HL-60/S4 treated with phorbol 12-myristate 13-acetate at 8.2 ng/mL for 4 days and 3 days (cell line): Measurements from ENCODE around the gene CHP1.
"Not testable (repeated sequence)": the region's sequence is repeated elsewhere in the genome, so short reads cannot be mapped to it uniquely, and the experiment has no call there.

Experiments
- in situ Hi-C: fragments of 300-500 bp; cut with MboI; formaldehyde crosslinking; loops from 2 replicates; pipeline ENCODE4 v1.15.0; 2022; ENCODE audit warnings: low sequenced_read_pairs

Gene CHP1

GRCh38 chr15:41256103-41256502 lies 25.0 kb downstream of the CHP1 start:
- in situ Hi-C loops: no loop called here

DNA sequence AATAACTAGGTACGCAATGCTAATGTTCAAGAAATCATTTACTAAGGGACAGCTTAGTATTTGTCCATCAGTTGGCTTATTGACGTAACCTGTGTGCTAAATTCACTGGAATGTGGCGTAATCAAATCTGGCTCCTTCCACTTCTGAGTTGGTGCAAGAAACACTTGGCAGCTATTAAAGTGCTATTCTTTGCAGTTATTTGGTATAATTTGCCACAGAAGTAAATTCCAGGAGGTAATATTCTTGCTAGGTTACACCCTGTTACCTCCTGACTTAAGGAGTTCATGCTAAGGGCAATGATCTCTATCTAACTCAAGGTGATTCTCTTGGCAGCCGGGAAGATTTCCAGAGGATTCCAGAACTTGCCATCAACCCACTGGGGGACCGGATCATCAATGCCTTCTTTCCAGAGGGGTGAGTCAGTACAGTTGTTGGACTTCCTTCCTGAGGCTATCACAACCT lies 25.5 kb downstream of the CHP1 start:
- in situ Hi-C loops: no loop called here

DNA sequence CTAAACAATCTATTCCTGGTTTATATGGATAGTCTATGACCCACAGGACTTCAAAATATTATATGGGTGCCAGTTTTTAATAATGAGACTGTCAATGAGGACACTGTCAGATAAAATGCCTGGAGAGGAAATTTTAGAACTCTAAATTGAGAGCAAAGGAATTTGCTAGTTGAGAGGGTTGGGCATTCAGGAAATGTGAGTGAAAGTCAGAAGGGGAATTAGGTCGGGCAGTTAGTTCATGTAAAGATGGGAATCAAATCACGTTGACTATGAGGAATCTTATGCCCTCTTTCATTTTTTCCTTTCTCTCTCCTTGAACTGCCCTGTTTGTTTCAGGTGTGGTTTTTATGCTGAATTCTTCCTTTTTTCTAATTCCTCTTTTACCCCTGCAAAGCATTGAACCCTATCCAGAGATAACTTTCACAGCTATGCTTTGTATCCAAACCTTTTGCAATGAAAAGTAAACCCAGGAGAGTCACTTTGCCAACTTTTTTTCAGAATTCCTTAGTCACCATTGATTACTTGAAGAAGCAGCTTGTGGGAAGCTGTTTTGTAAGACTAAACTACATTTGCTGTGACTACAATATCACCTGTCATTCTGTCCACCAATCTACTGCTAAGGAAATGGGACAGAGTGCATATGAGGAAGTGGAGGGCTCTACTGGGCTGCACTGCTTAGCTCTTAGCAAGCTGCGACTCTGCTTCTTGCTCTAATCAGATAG lies 27.8 kb downstream of the CHP1 start:
- in situ Hi-C loops: no loop called here

DNA sequence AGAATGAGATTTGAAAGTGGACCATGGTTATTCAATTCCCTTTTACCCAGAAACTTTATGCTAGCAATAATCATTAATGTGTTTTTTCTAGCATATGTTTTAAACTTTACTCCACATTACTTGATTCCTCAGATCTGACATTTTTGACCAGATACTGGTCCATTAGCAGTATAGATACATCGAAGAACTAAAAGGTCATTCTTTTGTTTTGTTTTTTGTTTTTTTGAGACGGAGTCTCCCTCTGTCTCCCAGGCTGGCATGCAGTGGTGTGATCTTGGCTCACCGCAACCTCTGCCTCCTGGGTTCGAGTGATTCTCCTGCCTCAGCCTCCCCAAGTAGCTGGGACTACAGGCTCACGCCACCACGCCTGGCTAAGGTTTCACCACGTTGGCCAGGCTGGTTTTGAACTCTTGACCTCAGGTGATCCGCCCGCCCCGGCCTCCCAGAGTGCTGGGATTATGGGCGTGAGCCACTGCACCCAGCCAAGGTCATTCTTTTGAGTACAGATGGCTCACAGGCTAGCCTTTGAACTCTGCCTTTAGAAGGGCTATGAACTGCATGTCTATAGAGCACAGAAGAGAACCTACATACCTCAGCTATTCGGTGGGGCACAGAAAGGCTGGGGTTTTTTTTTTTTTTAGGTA lies 28.6 kb downstream of the CHP1 start:
- in situ Hi-C loops: no loop called here

GRCh38 chr15:41260924-41261323 lies 29.9 kb downstream of the CHP1 start:
- in situ Hi-C loops: not testable (repeated sequence)

GRCh38 chr15:41262571-41262970 lies 31.5 kb downstream of the CHP1 start:
- in situ Hi-C loops: no loop called here

DNA sequence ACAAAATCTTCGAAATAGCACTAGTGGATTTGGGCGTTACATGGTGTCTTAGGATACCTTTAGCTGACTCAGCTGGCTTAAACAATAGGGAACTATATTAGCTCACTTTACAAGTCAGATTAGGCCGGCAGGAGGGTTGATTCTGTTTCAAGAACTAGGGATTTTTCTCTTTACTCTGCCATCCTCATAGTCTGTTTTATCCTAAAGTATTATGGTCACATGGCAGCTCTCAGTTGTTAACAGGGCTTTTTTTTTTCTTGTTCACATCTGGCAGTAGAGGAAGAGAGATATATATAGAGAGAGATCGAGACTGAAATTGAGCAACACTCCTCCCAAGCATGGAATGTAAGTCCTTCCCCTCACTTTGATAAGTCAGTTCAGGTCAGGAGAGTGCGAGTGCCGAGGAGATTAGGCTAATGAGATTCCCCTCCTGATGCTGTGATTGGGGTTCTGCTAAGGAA lies 32.9 kb downstream of the CHP1 start:
- in situ Hi-C loops: no loop called here

DNA sequence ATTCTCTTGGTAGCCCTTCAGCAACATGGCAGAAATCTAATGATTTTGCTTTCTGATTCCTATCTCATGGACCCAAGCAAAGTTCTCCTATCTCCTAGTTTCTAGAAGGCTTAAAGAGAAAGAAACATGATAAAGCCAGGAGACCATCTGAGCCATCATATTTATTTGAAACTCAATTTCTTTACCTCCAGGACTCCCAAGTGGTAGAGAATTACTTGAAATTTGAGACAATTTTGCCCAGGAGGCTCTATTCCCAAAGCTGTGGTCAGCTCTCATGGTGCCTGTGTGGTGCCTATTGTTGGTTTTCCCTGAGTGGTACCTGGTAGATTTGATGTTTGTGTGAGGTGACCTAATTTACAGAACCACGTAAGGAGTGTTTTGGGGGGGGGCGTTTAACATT lies 38.8 kb downstream of the CHP1 start:
- in situ Hi-C loops: no loop called here

- in situ Hi-C loops: no loop called here
Observed at GRCh38 chr15:41276831-41277230, 45.8 kb downstream of the CHP1 start.

GRCh38 chr15:41278319-41278718 lies 47.3 kb downstream of the CHP1 start:
- in situ Hi-C loops: no loop called here

DNA sequence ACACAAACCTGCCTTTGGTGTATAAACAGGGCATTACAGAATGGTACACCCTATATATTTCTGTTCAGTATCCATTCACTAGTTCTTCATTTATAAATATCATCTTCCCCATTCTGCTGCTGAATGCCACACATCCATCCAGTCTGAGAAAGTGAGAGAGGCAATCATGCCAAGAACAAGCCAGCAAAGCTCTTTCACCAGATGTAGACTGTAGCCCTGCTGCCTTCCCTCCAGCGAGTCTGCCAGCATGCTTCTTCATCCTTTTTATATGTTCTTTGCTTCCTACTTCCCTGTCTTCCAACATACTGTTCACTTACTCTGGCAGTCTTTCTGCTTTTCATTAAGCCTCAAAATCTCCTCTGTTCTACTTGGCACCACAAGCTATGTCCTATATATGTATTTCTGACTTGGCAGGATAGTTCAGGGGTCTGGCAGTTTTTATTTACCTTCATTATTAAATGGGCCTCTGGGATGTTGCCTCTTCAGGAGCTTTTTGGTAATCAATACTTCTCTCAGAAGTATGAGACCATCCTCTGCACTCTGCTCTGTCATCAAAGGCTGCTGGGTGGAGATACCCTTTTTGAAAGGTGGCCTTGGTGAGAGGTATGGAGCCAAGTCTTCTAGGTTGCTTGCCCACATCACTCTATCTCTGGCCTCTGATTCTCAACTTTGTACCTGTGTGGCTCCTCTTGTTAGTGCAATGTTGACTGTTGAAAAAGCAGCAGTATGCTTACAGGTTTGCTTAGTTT lies 48.6 kb downstream of the CHP1 start:
- in situ Hi-C loops: no loop called here

DNA sequence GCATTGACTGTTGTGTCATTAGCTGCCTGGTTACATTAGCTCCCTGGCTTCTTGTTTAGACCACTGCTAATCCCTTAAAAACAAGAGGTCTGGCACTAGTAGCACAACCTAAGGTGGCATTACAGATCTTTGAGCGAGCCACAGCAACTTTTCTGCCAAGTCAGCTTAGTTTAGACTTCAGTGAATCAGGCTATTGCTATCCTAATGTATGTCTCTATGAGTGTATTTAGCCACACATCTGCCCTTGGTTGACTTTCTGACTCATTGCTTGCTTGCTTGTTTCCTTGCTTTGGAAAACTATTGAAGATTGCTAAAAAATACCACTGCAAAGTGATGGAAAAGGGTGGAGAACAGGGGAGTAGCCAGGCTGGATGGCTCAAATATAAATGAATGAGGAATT lies 50.2 kb downstream of the CHP1 start:
- in situ Hi-C loops: no loop called here

DNA sequence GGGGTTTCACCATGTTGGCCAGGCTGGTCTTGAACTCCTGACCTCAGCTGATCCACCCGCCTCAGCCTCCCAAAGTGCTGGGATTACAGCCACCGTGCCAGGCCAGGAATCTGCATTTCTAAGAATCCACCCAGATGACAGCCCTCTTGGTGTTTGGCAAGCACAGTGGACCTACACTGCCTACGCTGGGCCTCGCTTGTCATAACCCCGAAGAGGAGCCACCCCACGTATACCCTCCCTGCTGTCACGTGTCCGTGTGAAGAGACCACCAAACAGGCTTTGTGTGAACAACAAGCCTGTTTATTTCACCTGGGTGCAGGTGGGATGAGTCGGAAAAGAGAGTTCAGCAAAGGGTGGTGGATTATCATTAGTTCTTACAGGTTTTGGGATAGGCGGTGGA lies 51.4 kb downstream of the CHP1 start:
- in situ Hi-C loops: not testable (repeated sequence)

DNA sequence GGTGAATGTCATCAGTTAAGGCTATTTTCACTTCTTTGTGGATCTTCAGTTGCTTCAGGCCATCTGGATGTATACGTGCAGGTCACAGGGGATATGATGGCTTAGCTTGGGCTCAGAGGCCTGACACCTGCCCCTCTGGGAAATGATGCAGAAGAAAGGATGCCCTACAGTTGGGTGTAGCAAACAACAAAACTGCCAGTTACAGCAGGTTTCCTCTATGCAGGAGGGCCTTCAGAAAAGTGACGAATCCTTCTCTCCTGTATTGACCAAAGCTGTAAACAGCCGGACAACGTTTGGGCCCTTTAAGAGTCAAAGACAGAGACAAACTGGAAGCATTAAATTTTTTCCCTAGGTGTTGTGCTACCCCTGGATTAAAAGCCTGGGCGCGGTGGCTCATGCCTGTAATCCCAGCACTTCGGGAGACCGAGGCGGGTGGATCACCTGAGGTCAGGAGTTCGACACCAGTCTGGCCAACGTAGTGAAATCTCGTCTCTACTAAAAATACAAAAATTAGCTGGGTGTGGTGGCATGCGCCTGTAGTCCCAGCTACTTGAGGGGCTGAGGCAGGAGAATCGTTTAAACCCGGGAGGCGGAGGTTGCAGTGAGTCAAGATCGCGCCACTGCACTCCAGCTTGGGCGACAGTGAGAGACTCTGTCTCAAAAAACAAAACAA lies 52.0 kb downstream of the CHP1 start:
- in situ Hi-C loops: not testable (repeated sequence)

GRCh38 chr15:41283653-41284426 lies 52.8 kb downstream of the CHP1 start:
- in situ Hi-C loops: no loop called here

- in situ Hi-C loops: no loop called here
Observed at GRCh38 chr15:41284427-41285177, 53.5 kb downstream of the CHP1 start.

DNA sequence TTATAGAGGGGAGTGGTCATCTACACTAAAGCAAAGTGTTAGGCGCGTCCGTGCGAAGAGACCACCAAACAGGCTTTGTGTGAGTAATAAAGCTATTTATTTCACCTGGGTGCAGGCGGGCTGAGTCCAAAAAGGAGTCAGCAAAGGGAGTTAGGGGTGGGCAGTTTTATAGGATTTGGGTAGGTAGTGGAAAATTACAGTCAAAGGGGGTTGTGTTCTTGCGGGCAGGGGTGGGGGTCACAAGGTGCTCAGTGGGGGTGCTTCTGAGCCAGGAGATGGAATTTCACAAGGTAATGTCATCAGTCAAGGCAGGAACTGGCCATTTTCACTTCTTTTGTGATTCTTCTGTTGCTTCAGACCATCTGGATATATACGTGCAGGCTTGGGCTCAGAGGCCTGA lies 54.2 kb downstream of the CHP1 start:
- in situ Hi-C loops: no loop called here

- in situ Hi-C loops: no loop called here
Observed at GRCh38 chr15:41286665-41287333, 55.7 kb downstream of the CHP1 start.

GRCh38 chr15:41288464-41288863 lies 57.4 kb downstream of the CHP1 start:
- in situ Hi-C loops: no loop called here
